HCT116 (cell line): ENCODE data around the gene DENND4B. TPM values are rescaled to one million over a fixed set of nuclear protein-coding genes. Genes with fewer than 3 reads are reported as not detected.

Source experiments
- ATAC-seq: fragments of 200-7000 bp; cut with Tn5 transposase; 2 replicates; pipeline ENCODE4 v1.9.1; 2020; ENCODE audit warnings: mild to moderate bottlenecking, moderate library complexity
- BruUV-seq: library from RNA; stranded (reverse); fragments of 400-500 nt; replicated peaks from 2 replicates; lab custom pipeline; 2021; lab: Mats Ljungman, UMichigan
- CTCF ChIA-PET: fragments of 300-600 bp; sonication (Branson Sonifier 250); formaldehyde crosslinking; loops from one replicate; lab custom pipeline; 2021; ENCODE audit warnings: antibody characterized with exemption; lab: Charles Lee
- POLR2A ChIA-PET: fragments of 300-600, 350-600 bp; sonication (Branson Sonifier 250); formaldehyde crosslinking; loops from one replicate; lab custom pipeline; 2021; ENCODE audit warnings: antibody characterized with exemption; lab: Charles Lee
- RAD21 ChIA-PET, 2 experiments: fragments of 300-600 bp; sonication (Branson Sonifier 250); formaldehyde crosslinking; loops; one replicate each; lab custom pipeline; 2023; ENCODE audit warnings: low total read pairs in 2 of 2; ENCODE audit not compliant: uncharacterized antibody in 2 of 2, unreplicated experiment in 2 of 2, low non-redundant PET in 1 of 2; lab: Charles Lee
- DNase-seq: peaks from one replicate; pipeline ENCODE4 v3.0.0-alpha.2; 2010; ENCODE audit warnings: low read depth, low spot score
- H2AFZ ChIP-seq: fragments of 200-600 bp; shearing (Covaris generic), sonication (generic); 2 replicates; pipeline ENCODE4 v1.6.1; 2017; ENCODE audit warnings: low read depth, mixed run types, mixed read lengths, antibody characterized with exemption, low read length; ENCODE audit not compliant: poor library complexity, severe bottlenecking
- H3K27ac ChIP-seq: 2 replicates; pipeline ENCODE4 v1.5.1; 2012; ENCODE audit warnings: low read depth, low read length
- H3K27me3 ChIP-seq: fragments of 200-600 bp; sonication (generic); 2 replicates; pipeline ENCODE4 v1.6.1; 2016; ENCODE audit warnings: mixed run types, low read length, mixed read lengths; ENCODE audit not compliant: insufficient read depth
- H3K36me3 ChIP-seq, 2 experiments: fragments of 200-500 bp in 1 of 2; fragments of 200-600 bp in 1 of 2; sonication (Bioruptor generic) in 1 of 2; sonication (generic) in 1 of 2; 2 replicates each; pipeline versions ENCODE4 v1.5.1 to v1.6.1; 2014 to 2016; ENCODE audit warnings: low read length in 2 of 2, inconsistent platforms in 1 of 2, mixed read lengths in 1 of 2, mixed run types in 1 of 2; ENCODE audit not compliant: insufficient read depth in 2 of 2, control insufficient read depth in 1 of 2
- H3K4me1 ChIP-seq, 2 experiments: fragments of 200-600 bp in 1 of 2; sonication (generic) in 1 of 2; 2 replicates each; pipeline versions ENCODE4 v1.5.1 to v1.6.1; 2012 to 2017; ENCODE audit warnings: low read length in 2 of 2, inconsistent platforms in 1 of 2, mild to moderate bottlenecking in 1 of 2, mixed read lengths in 1 of 2, mixed run types in 1 of 2, moderate library complexity in 1 of 2; ENCODE audit not compliant: insufficient read depth in 2 of 2, control insufficient read depth in 1 of 2
- H3K4me2 ChIP-seq: fragments of 200-600 bp; sonication (generic); 2 replicates; pipeline ENCODE4 v1.6.1; 2017; ENCODE audit warnings: mixed run types, low read length, mixed read lengths
- H3K4me3 ChIP-seq, 2 experiments: fragments of 200-600 bp in 1 of 2; sonication (generic) in 1 of 2; replicated peaks in 1 of 2; 2 replicates each; pipeline ENCODE4 v1.5.1; 2011 to 2016; ENCODE audit warnings: low read length in 2 of 2, control low read depth in 1 of 2, low read depth in 1 of 2, mild to moderate bottlenecking in 1 of 2, mixed read lengths in 1 of 2, mixed run types in 1 of 2
- H3K79me2 ChIP-seq: fragments of 200-600 bp; sonication (generic); 2 replicates; pipeline ENCODE4 v1.6.1; 2017; ENCODE audit warnings: mild to moderate bottlenecking, mixed run types, low read length, moderate library complexity, mixed read lengths; ENCODE audit not compliant: insufficient read depth
- H3K9ac ChIP-seq: fragments of 200-600 bp; sonication (generic); 2 replicates; pipeline ENCODE4 v1.6.1; 2016; ENCODE audit warnings: low read length, mixed read lengths
- H3K9me2 ChIP-seq: fragments of 200-600 bp; sonication (generic), shearing (Covaris generic); 2 replicates; pipeline ENCODE4 v1.6.1; 2017; ENCODE audit warnings: mixed run types, mild to moderate bottlenecking, moderate library complexity; ENCODE audit not compliant: insufficient read depth
- H3K9me3 ChIP-seq, 2 experiments: fragments of 200-500 bp in 1 of 2; fragments of 200-600 bp in 1 of 2; sonication (Bioruptor generic) in 1 of 2; sonication (generic) in 1 of 2; 2 replicates each; pipeline ENCODE4 v1.6.1; 2014 to 2017; ENCODE audit warnings: low read length in 2 of 2, mixed read lengths in 2 of 2, inconsistent platforms in 1 of 2, low read depth in 1 of 2, mild to moderate bottlenecking in 1 of 2, mixed run types in 1 of 2, moderate library complexity in 1 of 2; ENCODE audit not compliant: control insufficient read depth in 1 of 2, insufficient read depth in 1 of 2
- H4K20me1 ChIP-seq: fragments of 200-600 bp; sonication (generic), shearing (Covaris generic); 2 replicates; pipeline ENCODE4 v1.6.1; 2017; ENCODE audit warnings: mixed run types, mild to moderate bottlenecking, moderate library complexity; ENCODE audit not compliant: insufficient read depth
- EGR1 ChIP-seq: IDR thresholded peaks from 2 replicates; pipeline ENCODE4 v1.6.1; 2012; ENCODE audit warnings: low read depth
- JUND ChIP-seq: IDR thresholded peaks from 2 replicates; pipeline ENCODE4 v1.6.1; 2012
- MAX ChIP-seq: IDR thresholded peaks from 2 replicates; pipeline ENCODE4 v1.6.1; 2012
- SIN3A ChIP-seq: IDR thresholded peaks from 2 replicates; pipeline ENCODE4 v1.6.1; 2012; ENCODE audit warnings: low read depth
- SP1 ChIP-seq: IDR thresholded peaks from 2 replicates; pipeline ENCODE4 v1.6.1; 2012; ENCODE audit warnings: low read depth
- SRF ChIP-seq: IDR thresholded peaks from 2 replicates; pipeline ENCODE4 v1.6.1; 2012; ENCODE audit warnings: low read depth
- YY1 ChIP-seq: IDR thresholded peaks from 2 replicates; pipeline ENCODE4 v1.6.1; 2011; ENCODE audit warnings: low read length, low read depth, moderate library complexity, mild to moderate bottlenecking; ENCODE audit not compliant: insufficient replicate concordance; ENCODE audit errors: extremely low read depth
- intact Hi-C: fragments of 100-400 bp; cut with micrococcal nuclease; formaldehyde crosslinking; loops from 2 replicates; pipeline ENCODE4 v1.10.0; 2022
- total RNA-seq: library from RNA; stranded (reverse); gene quantifications from one replicate; pipeline ENCODE4 v1.2.1, GENCODE V29; 2021; ENCODE audit not compliant: unreplicated experiment

DENND4B gene
- total RNA-seq, 1 experiment from 2014 or later = 70.8 TPM

GRCh38 chr1:153990468-153991150 is 44.1 kb upstream of the DENND4B start, which contains the start of gene RPS27 (continued):
- TF ChIP-seq EGR1 = peak; percentile 94
- TF ChIP-seq SP1 = peak; percentile 89
- TF ChIP-seq MAX = peak; percentile 78
- peak; percentile 91 for TF ChIP-seq SRF
- TF ChIP-seq JUND = 0 out of 2 replicates have a peak, but pooled peaks have one; percentile 8

GRCh38 chr1:153987621-153988020 is 41.1 kb upstream of the DENND4B start:
- Histone ChIP-seq H3K4me2 (peak overlapping the region; percentile 80; the same call in 1 of the 2 replicates), H3K9ac (peak overlapping the region; percentile 79; the same call in 1 of the 2 replicates), H2AFZ (no peak overlapping the region), H3K36me3 (peaks cover 13 to 16% of the 10 kb centered on the region in 2 experiments), H3K27me3 (no peaks in the 10 kb centered on the region), H3K9me2 (no peaks in the 10 kb centered on the region), H3K4me3 (no peak overlapping the region), H3K79me2 (peaks cover 23% of the 10 kb centered on the region), H3K27ac (peak overlapping the region; percentile 70; the same call in 1 of the 2 replicates), H3K4me1 (peaks cover 12 to 43% of the 10 kb centered on the region in 2 experiments), H3K9me3 (no peaks in the 10 kb centered on the region), H4K20me1 (peaks cover 7% of the 10 kb centered on the region; the same call in 1 of the 2 replicates)
- intact Hi-C loops = loop anchor here (2.0 to 5.0 kb wide), 4 partner anchors 41 to 480 kb away; partner anchors contain the start of gene DENND4B
- CTCF ChIA-PET = interaction anchor here (0.8 to 2.0 kb wide), 10 partner anchors 9 to 635 kb away, joined by 3 to 17 read pairs (median 6); partner anchors contain the start of genes CREB3L4, DENND4B, JTB and SLC27A3
- BruUV-seq = no TSS peak
- POLR2A ChIA-PET = interaction anchor here (0.6 to 1.9 kb wide), 4 partner anchors 10 to 444 kb away, joined by 3 to 20 read pairs (median 4); partner anchors contain the start of genes JTB and S100A13
- no peak for TF ChIP-seq YY1
- no peak for TF ChIP-seq SIN3A
- no peak for TF ChIP-seq JUND
- no peak for DNase-seq
- RAD21 ChIA-PET = interaction anchor here (0.6 to 1.7 kb wide), 4 partner anchors 190 to 316 kb away, joined by 3 to 10 read pairs (median 4); no protein-coding TSS in a partner anchor
- no peak for ATAC-seq
